Hematopoietic multipotent progenitor cell treated with erythropoietin and hydrocortisone succinate and interleukin-3 and kit ligand, for 17 days (in vitro differentiated cells): ENCODE measurements around the gene ZXDC.

Experiments
- DNase-seq: peaks from one replicate; pipeline ENCODE4 v3.0.0-alpha.2; 2015; ENCODE audit warnings: low spot score

ZXDC gene

GRCh38 chr3:126452213-126452612 is 23.5 kb downstream of the ZXDC start:
- DNase-seq: no peak

DNA sequence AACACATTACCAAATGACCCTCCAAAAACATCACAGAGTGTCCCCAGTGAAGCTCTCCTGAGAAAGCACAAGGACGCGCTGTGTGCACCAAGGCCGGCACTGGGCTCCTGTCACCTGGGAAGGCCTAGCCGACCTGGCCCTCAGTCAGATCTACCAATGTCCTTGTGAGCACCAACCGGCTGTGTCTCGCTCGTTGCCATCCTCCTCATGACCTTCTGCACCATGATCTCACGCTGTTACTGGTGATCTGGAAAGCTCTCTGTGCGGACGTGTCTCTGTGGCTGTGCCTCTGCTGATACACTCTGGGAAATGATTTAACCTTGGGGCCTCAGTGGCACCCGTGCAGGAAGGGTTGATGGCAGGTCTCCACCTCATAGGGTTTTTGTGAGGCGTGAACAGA is 24.2 kb downstream of the ZXDC start:
- DNase-seq: no peak

GRCh38 chr3:126450744-126451143 is 24.9 kb downstream of the ZXDC start:
- DNase-seq: no peak

DNA sequence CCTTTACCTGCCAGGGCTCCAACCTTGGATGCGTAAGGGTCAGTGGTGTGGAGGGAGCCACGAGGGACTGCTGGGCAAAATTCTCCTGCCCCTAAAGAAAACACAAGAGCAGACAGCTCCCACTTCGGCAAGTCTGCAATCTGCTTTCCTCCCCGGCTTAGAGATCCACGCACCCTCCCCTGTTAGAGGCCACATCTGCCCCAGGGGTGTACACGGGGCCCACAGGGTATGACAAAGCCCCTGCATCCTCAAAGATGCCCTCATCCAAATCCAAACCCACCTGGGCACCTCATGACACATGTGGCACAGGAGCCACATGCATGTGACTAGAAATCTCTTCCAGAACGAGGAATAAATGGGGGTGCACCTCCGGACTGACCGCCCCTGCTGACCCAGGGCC is 25.5 kb downstream of the ZXDC start:
- no peak for DNase-seq

DNA sequence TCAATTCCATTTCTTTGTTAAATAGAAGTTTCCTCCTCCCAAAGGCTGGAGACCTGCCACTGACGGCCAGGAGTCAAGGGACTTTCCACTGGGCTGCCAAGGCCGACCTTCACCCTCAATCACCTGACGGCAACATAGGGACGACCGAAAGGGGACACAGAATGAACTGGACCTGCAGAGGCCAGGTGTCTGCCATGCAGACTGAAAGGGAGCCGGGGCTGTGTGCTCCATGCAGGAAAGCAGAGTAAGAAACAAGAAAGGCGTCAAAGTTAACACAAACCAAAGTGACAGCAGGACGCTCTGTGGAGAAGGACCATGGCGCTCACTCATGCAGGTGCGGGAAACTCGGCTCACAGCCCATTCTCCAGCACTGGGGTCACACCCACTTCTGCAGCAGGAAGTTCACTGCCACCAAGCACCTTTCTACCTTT is 26.1 kb downstream of the ZXDC start:
- no peak for DNase-seq

GRCh38 chr3:126448893-126449180 is 26.9 kb downstream of the ZXDC start:
- DNase-seq: no peak

DNA sequence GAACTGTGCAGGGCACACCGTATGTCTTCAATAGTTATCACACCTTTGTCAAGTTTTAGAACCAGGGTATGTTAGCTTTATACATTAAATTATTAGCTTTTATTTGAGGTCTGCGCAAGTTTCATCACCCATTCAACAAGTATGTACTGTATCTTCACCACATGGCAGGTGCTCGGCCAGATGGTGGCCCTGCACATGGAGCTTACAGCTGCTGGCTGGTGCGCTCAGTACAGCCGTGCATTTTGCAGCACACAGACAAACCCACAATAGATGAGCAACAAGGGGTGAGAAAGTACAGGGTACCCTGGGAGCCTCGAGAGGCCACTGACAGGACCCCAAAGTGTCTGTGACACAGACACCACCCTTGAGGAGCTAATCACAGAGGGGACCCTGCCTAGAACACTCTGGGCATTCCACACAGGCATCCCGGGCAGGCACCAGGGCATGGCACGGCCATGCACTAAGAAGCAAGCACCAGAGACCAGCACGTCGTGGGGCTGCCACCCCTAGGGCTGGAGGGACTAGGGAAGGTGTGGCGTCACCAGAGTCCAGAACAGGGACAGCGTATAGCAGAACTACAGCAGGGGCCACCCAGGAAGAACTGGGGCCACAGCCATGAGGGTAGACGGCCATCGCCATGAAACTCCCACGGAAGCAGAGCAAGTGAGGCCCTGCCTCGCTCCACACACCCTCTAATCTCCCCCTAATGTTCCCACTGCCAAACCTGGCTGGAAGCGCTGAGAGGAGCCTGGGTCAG is 27.4 kb downstream of the ZXDC start:
- no peak for DNase-seq

DNA sequence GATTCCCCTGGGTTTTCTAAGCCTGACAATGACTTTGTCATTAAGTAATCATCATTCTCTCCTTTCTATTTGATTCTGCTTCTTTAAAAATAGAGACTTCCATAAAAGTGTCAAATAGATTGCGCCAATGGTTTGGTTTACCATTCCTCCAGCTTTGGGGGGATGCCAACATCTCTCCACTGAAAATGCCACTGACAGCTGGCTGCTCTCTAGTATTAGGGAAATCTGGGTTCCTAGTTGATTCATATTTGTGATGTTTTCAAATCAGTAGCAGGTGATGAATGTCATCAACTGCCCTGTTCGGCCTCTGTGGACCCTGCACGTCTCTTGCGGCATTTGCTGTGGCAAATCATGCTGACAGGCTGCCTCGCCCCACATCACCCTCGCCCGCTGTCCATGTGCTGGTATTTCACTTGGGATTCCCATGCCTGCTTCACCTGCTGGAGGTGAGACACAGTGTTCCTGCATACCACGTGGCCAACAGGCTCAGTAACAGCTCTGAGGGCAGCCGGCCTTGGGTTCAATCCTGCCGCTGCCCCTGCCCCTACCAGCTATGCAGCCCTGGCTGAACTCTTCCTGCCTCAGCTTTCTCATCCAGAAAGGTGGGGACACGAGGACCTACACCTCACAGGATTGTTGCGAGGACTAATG is 28.1 kb downstream of the ZXDC start:
- no peak for DNase-seq

- DNase-seq: no peak
These were observed 28.9 kb downstream of the ZXDC start for GRCh38 chr3:126446791-126447190.

GRCh38 chr3:126446301-126446700 is 29.4 kb downstream of the ZXDC start:
- no peak for DNase-seq

DNA sequence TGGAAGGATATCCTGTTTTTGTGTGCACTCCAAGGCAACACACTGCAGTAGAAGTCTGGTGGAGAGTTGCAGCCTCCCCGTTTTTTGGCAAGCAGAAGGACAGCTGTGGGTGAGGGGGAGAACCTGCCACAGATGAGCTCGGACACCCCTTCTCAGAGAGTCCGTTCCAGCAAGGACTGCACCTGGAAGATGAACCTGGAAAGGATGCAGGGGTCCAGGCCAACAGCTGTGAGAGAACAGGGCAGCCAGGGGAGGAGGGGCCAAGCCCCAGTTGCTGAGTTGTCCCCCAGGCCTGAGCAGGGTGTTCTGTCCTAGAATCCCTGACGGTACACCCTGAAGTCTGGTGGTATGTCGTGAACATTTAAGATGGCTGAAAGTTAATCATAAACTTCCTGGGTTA is 30.2 kb downstream of the ZXDC start:
- no peak for DNase-seq

- no peak for DNase-seq
These were observed 32.8 kb downstream of the ZXDC start for GRCh38 chr3:126442856-126443242.

DNA sequence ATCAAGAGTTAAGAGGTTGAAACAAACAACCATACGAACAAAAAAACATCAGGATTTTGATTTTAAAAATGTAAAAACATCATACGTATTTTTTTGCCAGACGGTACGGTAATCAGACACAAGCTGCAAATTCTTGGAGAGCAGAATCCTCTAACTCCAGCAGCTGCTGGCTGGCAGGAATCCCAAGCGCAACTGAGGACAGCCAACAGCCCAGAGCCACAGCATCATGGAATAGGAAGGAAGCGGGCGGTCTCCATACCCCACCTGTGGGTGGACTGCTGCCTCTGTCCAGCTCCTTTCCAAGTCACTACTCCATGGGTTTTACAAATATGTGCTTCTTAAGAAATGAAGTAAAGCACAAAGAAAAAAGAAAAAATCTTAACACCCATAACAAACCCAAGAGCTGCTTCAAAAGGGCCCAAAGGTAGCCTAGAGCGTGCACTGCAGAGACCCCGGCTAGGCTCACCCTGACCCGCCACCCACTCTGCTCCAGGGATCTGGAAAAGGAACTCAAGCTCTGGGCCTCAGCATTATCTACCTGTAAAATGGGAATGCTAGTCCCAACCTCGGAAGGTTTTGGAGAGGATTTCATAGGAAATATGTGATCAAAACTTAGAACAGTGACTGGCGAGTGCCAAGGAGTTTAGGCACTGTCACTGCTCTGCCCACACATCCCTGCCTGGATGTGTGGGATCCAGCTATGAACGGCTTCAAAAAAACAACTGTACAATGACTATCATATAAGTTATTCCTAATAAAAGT is 33.4 kb downstream of the ZXDC start:
- DNase-seq: no peak

- no peak for DNase-seq
These were observed 34.3 kb downstream of the ZXDC start for GRCh38 chr3:126441256-126441880.

DNA sequence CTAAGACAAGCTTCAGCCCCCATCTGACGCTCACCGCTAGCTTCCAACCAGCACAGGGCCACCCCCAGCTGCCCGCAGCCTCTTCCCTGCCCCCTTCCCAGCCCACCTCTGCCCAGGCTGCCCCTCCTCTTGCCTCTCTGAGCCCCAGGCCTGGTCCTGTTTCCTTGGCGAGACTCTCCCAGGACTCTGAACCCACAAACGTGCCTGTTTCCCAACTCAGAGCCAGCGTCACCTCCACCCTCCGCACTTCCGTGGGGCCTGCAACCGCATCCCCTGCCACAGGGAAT is 35.0 kb downstream of the ZXDC start:
- no peak for DNase-seq

GRCh38 chr3:126439968-126440708 is 35.6 kb downstream of the ZXDC start:
- DNase-seq: no peak

GRCh38 chr3:126439346-126439967 is 36.2 kb downstream of the ZXDC start:
- no peak for DNase-seq

DNA sequence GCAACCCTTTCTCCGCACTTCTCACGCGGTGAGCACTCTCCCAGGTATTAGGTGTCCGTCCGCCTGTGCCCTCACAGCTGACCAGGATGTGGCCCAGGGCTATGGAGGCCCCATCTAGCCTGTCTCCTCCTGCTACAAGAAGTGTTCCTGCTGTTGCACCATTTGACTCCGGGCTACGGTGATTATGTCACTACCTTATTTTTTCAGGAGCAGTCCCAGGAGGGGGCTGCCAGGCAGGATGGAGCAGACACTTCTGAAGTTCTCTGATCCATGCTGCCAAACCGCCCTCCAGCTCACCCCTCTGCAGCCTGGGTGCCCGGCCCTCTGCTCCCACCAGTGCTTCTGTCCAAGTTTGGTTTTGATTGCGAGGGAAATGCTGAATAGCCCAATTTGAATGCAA is 36.9 kb downstream of the ZXDC start:
- no peak for DNase-seq

DNA sequence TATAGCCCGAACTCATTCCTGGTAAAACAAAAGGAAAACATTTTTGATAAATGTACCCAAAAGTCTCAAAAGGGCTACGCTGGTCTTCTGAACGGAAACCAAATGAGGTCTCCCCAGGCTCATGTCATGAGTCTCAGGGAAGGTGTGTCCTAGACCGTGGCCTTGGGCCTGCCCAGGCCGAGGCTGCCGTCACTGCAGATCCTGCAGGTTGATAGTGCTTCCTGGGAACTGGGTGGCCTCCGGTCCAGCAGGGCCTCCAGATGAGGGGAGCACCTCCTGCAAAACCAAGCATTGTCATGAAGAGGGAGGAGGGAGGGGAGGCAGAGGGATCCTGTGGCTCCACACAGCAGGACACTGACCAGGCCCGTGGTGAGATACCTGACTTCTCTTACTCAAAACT is 37.5 kb downstream of the ZXDC start:
- no peak for DNase-seq

GRCh38 chr3:126436826-126437717 is 38.6 kb downstream of the ZXDC start:
- no peak for DNase-seq
